AG04450 (cell line): Measurements from ENCODE around the gene PCDHGA9. TPM values are rescaled to one million over a fixed set of nuclear protein-coding genes. Genes with fewer than 3 reads are reported as not detected.

ENCODE experiments used
- CTCF ChIA-PET: fragments of 300-600, 350-600 bp; formaldehyde crosslinking; extraction: SDS; loops from one replicate; lab custom pipeline; 2022; ENCODE audit warnings: antibody characterized with exemption, inconsistent platforms; lab: Charles Lee
- POLR2A ChIA-PET: fragments of 350-600 bp; formaldehyde crosslinking; extraction: SDS; loops from one replicate; lab custom pipeline; 2021; ENCODE audit warnings: antibody characterized with exemption, inconsistent platforms; lab: Yijun Ruan, JAX
- DNase-seq: peaks from one replicate; pipeline ENCODE4 v3.0.0-alpha.2; 2011; ENCODE audit warnings: low read depth, low spot score
- H3K27ac ChIP-seq: one replicate; pipeline ENCODE4 v1.5.1; 2012; ENCODE audit warnings: low read depth, low read length, control low read depth
- H3K27me3 ChIP-seq: one replicate; pipeline ENCODE4 v1.6.0; 2012; ENCODE audit warnings: low read length; ENCODE audit not compliant: control insufficient read depth, insufficient read depth
- H3K4me3 ChIP-seq: 2 replicates; pipeline ENCODE4 v1.5.1; 2011; ENCODE audit warnings: mild to moderate bottlenecking, low read depth, low read length, control low read depth
- H3K9me3 ChIP-seq: 2 replicates; pipeline ENCODE4 v1.5.1; 2012; ENCODE audit warnings: low read length; ENCODE audit not compliant: control insufficient read depth, insufficient read depth
- polyA plus RNA-seq: library from polyadenylated mRNA; depleted of rRNA; stranded (reverse); fragments of >200 nt; gene quantifications from 2 replicates; pipeline ENCODE4 v1.2.3, GENCODE V29; 2011; rRNA removed
- TF ChIP-seq, protein P1 (sequence below): IDR thresholded peaks from 2 replicates; pipeline ENCODE4 v1.5.1; 2011; ENCODE audit warnings: low read depth, low read length, control low read depth, inconsistent platforms

Gene PCDHGA9
- polyA plus RNA-seq, 1 experiment: 6.4 TPM

DNA sequence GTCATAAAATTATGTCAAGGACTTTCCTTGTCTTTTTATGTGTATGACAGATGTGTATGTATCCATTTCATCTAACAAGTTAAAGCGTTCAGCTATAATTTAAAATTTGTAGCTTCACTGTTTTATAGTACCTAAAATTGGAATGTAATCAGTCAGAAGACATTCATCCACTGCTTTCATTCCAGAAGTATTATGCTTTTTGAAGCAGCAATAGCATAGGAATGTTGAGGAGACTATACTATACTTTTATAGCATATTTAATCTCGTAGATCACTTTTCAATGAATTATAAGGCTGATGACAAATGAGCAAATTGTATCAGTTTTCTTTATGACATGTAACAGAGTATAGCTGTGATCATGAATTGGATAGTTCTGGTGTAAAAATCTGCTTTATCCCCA lies 34.6 kb downstream of the PCDHGA9 start:
- H3K27me3 ChIP-seq: no peaks in the 10 kb centered on the region
- TF ChIP-seq, protein P1, sequence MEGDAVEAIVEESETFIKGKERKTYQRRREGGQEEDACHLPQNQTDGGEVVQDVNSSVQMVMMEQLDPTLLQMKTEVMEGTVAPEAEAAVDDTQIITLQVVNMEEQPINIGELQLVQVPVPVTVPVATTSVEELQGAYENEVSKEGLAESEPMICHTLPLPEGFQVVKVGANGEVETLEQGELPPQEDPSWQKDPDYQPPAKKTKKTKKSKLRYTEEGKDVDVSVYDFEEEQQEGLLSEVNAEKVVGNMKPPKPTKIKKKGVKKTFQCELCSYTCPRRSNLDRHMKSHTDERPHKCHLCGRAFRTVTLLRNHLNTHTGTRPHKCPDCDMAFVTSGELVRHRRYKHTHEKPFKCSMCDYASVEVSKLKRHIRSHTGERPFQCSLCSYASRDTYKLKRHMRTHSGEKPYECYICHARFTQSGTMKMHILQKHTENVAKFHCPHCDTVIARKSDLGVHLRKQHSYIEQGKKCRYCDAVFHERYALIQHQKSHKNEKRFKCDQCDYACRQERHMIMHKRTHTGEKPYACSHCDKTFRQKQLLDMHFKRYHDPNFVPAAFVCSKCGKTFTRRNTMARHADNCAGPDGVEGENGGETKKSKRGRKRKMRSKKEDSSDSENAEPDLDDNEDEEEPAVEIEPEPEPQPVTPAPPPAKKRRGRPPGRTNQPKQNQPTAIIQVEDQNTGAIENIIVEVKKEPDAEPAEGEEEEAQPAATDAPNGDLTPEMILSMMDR: no peak
- ChIA-PET CTCF (interaction anchor here (1.0 to 2.6 kb wide), 5 partner anchors 16 to 131 kb away, joined by 3 to 11 read pairs (median 3); partner anchors contain the start of genes PCDHGA11 and PCDHGB7), POLR2A (no interaction called here)
- peaks cover 34% of the 10 kb centered on the region for H3K9me3 ChIP-seq
- no peak for DNase-seq
- H3K27ac ChIP-seq: no peak overlapping the region
- no peak overlapping the region for H3K4me3 ChIP-seq

DNA sequence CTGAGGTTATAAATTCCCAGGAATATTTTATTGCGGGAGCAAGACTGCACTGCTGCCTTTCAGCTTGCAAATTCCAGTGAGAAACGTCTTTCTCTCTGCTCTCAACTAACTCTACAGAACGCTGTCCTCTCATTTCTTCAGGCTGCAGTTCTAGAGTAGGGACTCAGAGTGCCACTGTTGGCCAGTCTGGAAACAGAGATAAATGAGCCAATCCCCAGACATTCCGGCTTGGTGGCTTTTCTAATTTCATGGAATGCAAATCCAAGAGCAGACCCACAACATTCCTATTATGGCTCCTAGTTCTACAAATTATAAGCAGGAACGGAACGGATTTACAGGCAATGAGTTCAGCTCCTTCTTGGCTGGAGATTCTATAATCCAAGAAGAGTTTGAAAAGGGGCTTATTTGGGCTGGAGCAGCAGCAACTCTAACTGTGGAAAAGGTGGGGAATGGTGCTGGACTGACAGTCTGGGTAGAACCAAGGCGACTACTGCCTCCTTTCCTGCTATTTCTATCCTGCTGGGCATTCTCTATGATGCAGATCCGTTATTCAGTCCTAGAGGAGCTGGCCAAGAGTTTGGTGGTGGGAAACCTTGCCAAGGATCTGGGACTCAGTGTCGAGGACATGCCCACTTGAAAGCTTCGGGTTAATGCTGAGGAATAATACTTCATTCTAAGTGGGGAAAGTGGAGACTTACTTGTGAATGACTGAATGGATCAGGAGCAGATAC lies 37.0 kb downstream of the PCDHGA9 start:
- Histone ChIP-seq H3K27me3 (no peaks in the 10 kb centered on the region), H3K4me3 (no peak overlapping the region), H3K27ac (no peak overlapping the region), H3K9me3 (peaks cover 20% of the 10 kb centered on the region)
- CTCF ChIA-PET: interaction anchor here (1.3 to 1.5 kb wide), 3 partner anchors 10 to 119 kb away, joined by 3 to 5 read pairs (median 4); partner anchors contain the start of gene PCDHGA12
- DNase-seq: no peak
- TF ChIP-seq, protein P1: no peak
- POLR2A ChIA-PET: no interaction called here

DNA sequence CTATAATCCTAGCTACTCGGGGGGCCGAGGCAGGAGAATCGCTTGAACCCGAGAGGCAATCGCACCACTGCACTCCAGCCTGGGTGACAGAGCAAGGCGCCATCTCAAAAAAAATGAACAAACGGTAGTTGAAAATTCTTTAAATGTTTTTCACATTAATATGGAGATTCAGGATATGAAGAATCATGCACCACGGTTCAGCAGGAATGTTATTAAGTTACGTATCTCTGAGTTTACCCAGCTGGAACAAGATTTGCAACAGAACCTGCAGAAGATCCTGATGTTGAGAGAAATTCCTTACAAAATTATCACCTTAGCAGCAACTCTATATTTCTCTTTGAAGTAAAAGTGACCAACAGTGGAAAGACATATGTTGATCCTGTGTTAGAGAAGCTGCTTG lies 37.8 kb downstream of the PCDHGA9 start:
- H3K27ac ChIP-seq: no peak overlapping the region
- ChIA-PET CTCF (interaction anchor here (1.4 to 1.5 kb wide), 2 partner anchors 10 to 84 kb away, joined by 4 to 5 read pairs; partner anchors contain the start of gene PCDHGA12), POLR2A (no interaction called here)
- no peak overlapping the region for H3K4me3 ChIP-seq
- H3K27me3 ChIP-seq: no peaks in the 10 kb centered on the region
- H3K9me3 ChIP-seq: peaks cover 20% of the 10 kb centered on the region
- TF ChIP-seq, protein P1: no peak
- DNase-seq: no peak

DNA sequence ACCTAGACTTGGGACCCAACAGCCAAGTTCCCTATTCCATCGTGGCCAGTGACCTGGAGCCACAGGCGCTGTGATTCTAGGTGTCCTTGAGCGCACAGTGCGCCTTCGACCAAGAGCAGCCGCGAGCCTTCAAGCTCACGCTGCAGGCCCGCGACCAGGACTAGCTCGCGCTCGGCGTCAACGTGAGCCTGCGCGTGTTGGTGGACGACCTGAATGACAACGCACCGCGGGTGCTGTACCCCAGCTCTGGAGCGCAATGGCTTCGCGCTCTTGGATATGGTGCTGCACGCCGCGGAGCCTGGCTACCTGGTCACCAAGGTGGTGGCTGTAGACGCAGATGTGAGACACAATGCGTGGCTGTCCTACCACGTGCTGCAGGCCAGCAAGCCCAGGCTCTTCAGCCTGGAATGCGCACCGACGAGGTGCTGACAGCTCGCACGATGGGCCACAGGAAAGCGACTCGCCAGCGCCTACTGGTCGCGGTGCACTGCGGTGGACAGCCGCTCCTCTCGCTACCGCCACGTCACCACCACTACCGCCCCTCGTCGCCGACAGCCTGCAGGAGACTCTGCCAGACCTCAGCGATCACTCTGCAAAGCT lies 39.1 kb downstream of the PCDHGA9 start:
- peaks cover 20% of the 10 kb centered on the region for H3K9me3 ChIP-seq

More for the DNA sequence above, 39.1 kb downstream of the PCDHGA9 start:
- no peak overlapping the region for H3K4me3 ChIP-seq
- CTCF ChIA-PET: interaction anchor here (2.8 kb wide), 1 partner anchor 123 kb away, joined by 10 read pairs; no protein-coding TSS in a partner anchor
- TF ChIP-seq, protein P1: no peak
- DNase-seq: no peak
- POLR2A ChIA-PET: no interaction called here
- H3K27me3 ChIP-seq: no peaks in the 10 kb centered on the region
- no peak overlapping the region for H3K27ac ChIP-seq

Other genes starting within 250 kb of the PCDHGA9 start
- 0.61 and 0.62 TPM in 2 replicates for gene PCDHB7, start 230.1 kb upstream of the PCDHGA9 start, polyA plus RNA-seq
- 0.20 and 0.25 TPM in 2 replicates for gene PCDHB8, start 225.0 kb upstream of the PCDHGA9 start, polyA plus RNA-seq
- gene PCDHB16, start 220.4 kb upstream of the PCDHGA9 start, polyA plus RNA-seq: 0.45 and 0.66 TPM in 2 replicates
- 0.22 and 0.45 TPM in 2 replicates for gene PCDHB9, start 215.6 kb upstream of the PCDHGA9 start, polyA plus RNA-seq
- gene PCDHB10, start 210.4 kb upstream of the PCDHGA9 start, polyA plus RNA-seq: 0.45 and 0.74 TPM in 2 replicates
- gene PCDHB11, start 203.2 kb upstream of the PCDHGA9 start, polyA plus RNA-seq: 0.16 and 0.25 TPM in 2 replicates
- 0.32 and 0.40 TPM in 2 replicates for gene PCDHB12, start 194.1 kb upstream of the PCDHGA9 start, polyA plus RNA-seq
- 0.60 and 0.73 TPM in 2 replicates for gene PCDHB13, start 188.9 kb upstream of the PCDHGA9 start, polyA plus RNA-seq
- gene PCDHB14, start 179.4 kb upstream of the PCDHGA9 start, polyA plus RNA-seq: 0.98 and 1.1 TPM in 2 replicates
- 0.88 and 0.93 TPM in 2 replicates for gene PCDHB15, start 157.4 kb upstream of the PCDHGA9 start, polyA plus RNA-seq
- not detected in 2 replicates for gene SLC25A2, start 98.7 kb upstream of the PCDHGA9 start, polyA plus RNA-seq
- 60.3 and 71.0 TPM in 2 replicates for gene TAF7, start 82.0 kb upstream of the PCDHGA9 start, polyA plus RNA-seq
- gene PCDHGA1, start 72.3 kb upstream of the PCDHGA9 start, polyA plus RNA-seq: 1.9 and 2.2 TPM in 2 replicates
- gene PCDHGA2, start 64.0 kb upstream of the PCDHGA9 start, polyA plus RNA-seq: 6.1 and 6.3 TPM in 2 replicates
- gene PCDHGA3, start 58.9 kb upstream of the PCDHGA9 start, polyA plus RNA-seq: 0.92 and 1.2 TPM in 2 replicates
- 3.2 TPM in 2 replicates for gene PCDHGB1, start 52.7 kb upstream of the PCDHGA9 start, polyA plus RNA-seq
- 6.3 and 7.6 TPM in 2 replicates for gene PCDHGA4, start 47.8 kb upstream of the PCDHGA9 start, polyA plus RNA-seq
- 4.6 and 4.8 TPM in 2 replicates for gene PCDHGB2, start 42.8 kb upstream of the PCDHGA9 start, polyA plus RNA-seq
- gene PCDHGA5, start 38.6 kb upstream of the PCDHGA9 start, polyA plus RNA-seq: 1.4 and 1.8 TPM in 2 replicates
- 3.6 and 4.3 TPM in 2 replicates for gene PCDHGB3, start 32.5 kb upstream of the PCDHGA9 start, polyA plus RNA-seq
- gene PCDHGA6, start 28.9 kb upstream of the PCDHGA9 start, polyA plus RNA-seq: 4.7 and 4.8 TPM in 2 replicates
- 2.7 TPM in 2 replicates for gene PCDHGA7, start 20.0 kb upstream of the PCDHGA9 start, polyA plus RNA-seq
- 10.3 and 10.9 TPM in 2 replicates for gene PCDHGB4, start 15.1 kb upstream of the PCDHGA9 start, polyA plus RNA-seq
- gene PCDHGA8, start 10.1 kb upstream of the PCDHGA9 start, polyA plus RNA-seq: 0.93 and 1.1 TPM in 2 replicates
- gene PCDHGB5, start 4.8 kb upstream of the PCDHGA9 start, polyA plus RNA-seq: 12.5 TPM in 2 replicates
- gene PCDHGB6, start 5.2 kb downstream of the PCDHGA9 start, polyA plus RNA-seq: 3.3 and 3.8 TPM in 2 replicates
- 9.2 and 11.7 TPM in 2 replicates for gene PCDHGA10, start 10.2 kb downstream of the PCDHGA9 start, polyA plus RNA-seq
- gene PCDHGB7, start 14.9 kb downstream of the PCDHGA9 start, polyA plus RNA-seq: 16.2 and 17.0 TPM in 2 replicates
- 7.5 and 7.7 TPM in 2 replicates for gene PCDHGA11, start 18.3 kb downstream of the PCDHGA9 start, polyA plus RNA-seq
- 3.4 and 4.3 TPM in 2 replicates for gene PCDHGA12, start 27.7 kb downstream of the PCDHGA9 start, polyA plus RNA-seq
- 47.4 and 61.1 TPM in 2 replicates for gene PCDHGC3, start 73.2 kb downstream of the PCDHGA9 start, polyA plus RNA-seq
- gene PCDHGC4, start 82.3 kb downstream of the PCDHGA9 start, polyA plus RNA-seq: 0.46 and 0.83 TPM in 2 replicates
- 2.4 and 2.5 TPM in 2 replicates for gene PCDHGC5, start 86.3 kb downstream of the PCDHGA9 start, polyA plus RNA-seq
- gene DIAPH1, start 216.2 kb downstream of the PCDHGA9 start, polyA plus RNA-seq: 27.1 and 34.7 TPM in 2 replicates
- gene HDAC3, start 234.1 kb downstream of the PCDHGA9 start, polyA plus RNA-seq: 78.3 and 82.2 TPM in 2 replicates
- gene RELL2, start 234.2 kb downstream of the PCDHGA9 start, polyA plus RNA-seq: 3.0 and 3.1 TPM in 2 replicates
- 28.1 and 30.2 TPM in 2 replicates for gene FCHSD1, start 248.6 kb downstream of the PCDHGA9 start, polyA plus RNA-seq